H1 (cell line): Measurements from ENCODE around the gene ZFYVE27.

Source experiments
- BACH1 ChIP-seq: IDR thresholded peaks from 2 replicates; pipeline ENCODE4 v1.6.1; 2012; ENCODE audit warnings: low read length, improper control_type of control experiment
- CREB1 ChIP-seq: IDR thresholded peaks from 2 replicates; pipeline ENCODE4 v1.6.1; 2012; ENCODE audit warnings: inconsistent platforms
- EP300 ChIP-seq, 2 experiments: IDR thresholded peaks; 1 replicate in 1 of 2; 2 replicates in 1 of 2; pipeline ENCODE4 v1.6.1; 2011 to 2012; ENCODE audit warnings: low read depth in 2 of 2, low read length in 2 of 2, mild to moderate bottlenecking in 2 of 2, borderline replicate concordance in 1 of 2, inconsistent platforms in 1 of 2, moderate library complexity in 1 of 2
- POLR2A ChIP-seq, 2 experiments: IDR thresholded peaks; 1 replicate in 1 of 2; 2 replicates in 1 of 2; pipeline ENCODE4 v1.6.1; 2011; ENCODE audit warnings: low read depth in 2 of 2, low read length in 2 of 2, mild to moderate bottlenecking in 2 of 2; ENCODE audit errors: control extremely low read depth in 1 of 2
- RFX5 ChIP-seq: IDR thresholded peaks from 2 replicates; pipeline ENCODE4 v1.6.1; 2011; ENCODE audit warnings: low read depth, low read length, improper control_type of control experiment, borderline replicate concordance
- SIX5 ChIP-seq: IDR thresholded peaks from 2 replicates; pipeline ENCODE4 v1.6.1; 2011; ENCODE audit warnings: mild to moderate bottlenecking, low read depth, low read length
- TF ChIP-seq, protein P1 (sequence below), 3 experiments: IDR thresholded peaks; 1 replicate in 2 of 3; 2 replicates in 1 of 3; pipeline versions ENCODE4 v1.5.1 to v1.6.1; 2011; ENCODE audit warnings: low read length in 3 of 3, mild to moderate bottlenecking in 3 of 3, inconsistent platforms in 2 of 3, low read depth in 1 of 3, moderate library complexity in 1 of 3; ENCODE audit not compliant: insufficient read depth in 1 of 3; ENCODE audit errors: control extremely low read depth in 1 of 3
- TF ChIP-seq, protein P2 (sequence below): IDR thresholded peaks from 2 replicates; pipeline ENCODE4 v1.6.1; 2011; ENCODE audit warnings: low read length, improper control_type of control experiment

DNA sequence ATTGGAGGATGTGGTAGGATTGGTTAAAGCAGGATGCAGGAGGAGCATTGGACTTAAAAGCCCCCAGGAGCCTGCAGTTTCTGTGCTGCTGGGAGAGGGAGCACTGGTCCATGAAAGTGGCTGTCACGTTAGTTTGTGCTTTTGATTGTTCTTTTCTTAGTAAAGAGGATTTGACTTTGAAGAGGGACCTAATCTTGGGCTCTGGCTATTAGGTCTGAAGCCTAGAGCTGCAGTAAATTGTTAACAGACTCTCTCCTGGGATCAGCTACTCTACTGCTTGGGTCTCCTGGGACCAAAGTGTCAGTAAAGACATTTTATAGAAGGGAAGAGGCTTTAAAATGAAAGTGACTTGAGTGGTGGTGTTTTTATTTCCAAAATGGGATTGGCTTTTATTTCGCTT is 3.7 kb downstream of the ZFYVE27 start:
- TF ChIP-seq POLR2A (IDR thresholded peaks at IDR 0.05; ENCODE audit: control extremely low read depth in 1 of 2, low read depth in 2 of 2, low read length in 2 of 2) (no peak), SIX5 (no peak), RFX5 (no peak), CREB1 (no peak), EP300 (IDR thresholded peaks at IDR 0.05; ENCODE audit: borderline replicate concordance in 1 of 2, low read depth in 2 of 2, low read length in 2 of 2) (no peak), BACH1 (no peak)
- TF ChIP-seq, protein P1, sequence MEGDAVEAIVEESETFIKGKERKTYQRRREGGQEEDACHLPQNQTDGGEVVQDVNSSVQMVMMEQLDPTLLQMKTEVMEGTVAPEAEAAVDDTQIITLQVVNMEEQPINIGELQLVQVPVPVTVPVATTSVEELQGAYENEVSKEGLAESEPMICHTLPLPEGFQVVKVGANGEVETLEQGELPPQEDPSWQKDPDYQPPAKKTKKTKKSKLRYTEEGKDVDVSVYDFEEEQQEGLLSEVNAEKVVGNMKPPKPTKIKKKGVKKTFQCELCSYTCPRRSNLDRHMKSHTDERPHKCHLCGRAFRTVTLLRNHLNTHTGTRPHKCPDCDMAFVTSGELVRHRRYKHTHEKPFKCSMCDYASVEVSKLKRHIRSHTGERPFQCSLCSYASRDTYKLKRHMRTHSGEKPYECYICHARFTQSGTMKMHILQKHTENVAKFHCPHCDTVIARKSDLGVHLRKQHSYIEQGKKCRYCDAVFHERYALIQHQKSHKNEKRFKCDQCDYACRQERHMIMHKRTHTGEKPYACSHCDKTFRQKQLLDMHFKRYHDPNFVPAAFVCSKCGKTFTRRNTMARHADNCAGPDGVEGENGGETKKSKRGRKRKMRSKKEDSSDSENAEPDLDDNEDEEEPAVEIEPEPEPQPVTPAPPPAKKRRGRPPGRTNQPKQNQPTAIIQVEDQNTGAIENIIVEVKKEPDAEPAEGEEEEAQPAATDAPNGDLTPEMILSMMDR (IDR thresholded peaks at IDR 0.05; ENCODE audit: control extremely low read depth in 1 of 3, insufficient read depth in 1 of 3, low read depth in 1 of 3, low read length in 3 of 3) = no peak
- TF ChIP-seq, protein P2, sequence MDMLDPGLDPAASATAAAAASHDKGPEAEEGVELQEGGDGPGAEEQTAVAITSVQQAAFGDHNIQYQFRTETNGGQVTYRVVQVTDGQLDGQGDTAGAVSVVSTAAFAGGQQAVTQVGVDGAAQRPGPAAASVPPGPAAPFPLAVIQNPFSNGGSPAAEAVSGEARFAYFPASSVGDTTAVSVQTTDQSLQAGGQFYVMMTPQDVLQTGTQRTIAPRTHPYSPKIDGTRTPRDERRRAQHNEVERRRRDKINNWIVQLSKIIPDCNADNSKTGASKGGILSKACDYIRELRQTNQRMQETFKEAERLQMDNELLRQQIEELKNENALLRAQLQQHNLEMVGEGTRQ = no peak
